Ovary (tissue), 3 donors: Measurements from ENCODE around the gene RPUSD2.

Source experiments
- EP300 ChIP-seq: sonication (generic); formaldehyde crosslinking; IDR thresholded peaks from one replicate; pipeline ENCODE4 v1.6.1; 2017; ENCODE audit warnings: antibody characterized with exemption
- POLR2A ChIP-seq: fragments of 450-650 bp; IDR thresholded peaks from one replicate; pipeline ENCODE4 v1.6.1; 2017; ENCODE audit warnings: antibody characterized with exemption, mild to moderate bottlenecking, moderate library complexity
- TF ChIP-seq, protein P1 (sequence below), 3 donors: fragments of 450-650 bp in 2 of 3; fragments of 200-600 bp in 1 of 3; IDR thresholded peaks; one replicate each; pipeline versions ENCODE4 v1.5.1 to v1.8.0; 2016 to 2022; ENCODE audit warnings: antibody characterized with exemption in 3 of 3, mild to moderate bottlenecking in 1 of 3
- donor health status: DM: no; HTN: no; CAD: no.

DNA sequence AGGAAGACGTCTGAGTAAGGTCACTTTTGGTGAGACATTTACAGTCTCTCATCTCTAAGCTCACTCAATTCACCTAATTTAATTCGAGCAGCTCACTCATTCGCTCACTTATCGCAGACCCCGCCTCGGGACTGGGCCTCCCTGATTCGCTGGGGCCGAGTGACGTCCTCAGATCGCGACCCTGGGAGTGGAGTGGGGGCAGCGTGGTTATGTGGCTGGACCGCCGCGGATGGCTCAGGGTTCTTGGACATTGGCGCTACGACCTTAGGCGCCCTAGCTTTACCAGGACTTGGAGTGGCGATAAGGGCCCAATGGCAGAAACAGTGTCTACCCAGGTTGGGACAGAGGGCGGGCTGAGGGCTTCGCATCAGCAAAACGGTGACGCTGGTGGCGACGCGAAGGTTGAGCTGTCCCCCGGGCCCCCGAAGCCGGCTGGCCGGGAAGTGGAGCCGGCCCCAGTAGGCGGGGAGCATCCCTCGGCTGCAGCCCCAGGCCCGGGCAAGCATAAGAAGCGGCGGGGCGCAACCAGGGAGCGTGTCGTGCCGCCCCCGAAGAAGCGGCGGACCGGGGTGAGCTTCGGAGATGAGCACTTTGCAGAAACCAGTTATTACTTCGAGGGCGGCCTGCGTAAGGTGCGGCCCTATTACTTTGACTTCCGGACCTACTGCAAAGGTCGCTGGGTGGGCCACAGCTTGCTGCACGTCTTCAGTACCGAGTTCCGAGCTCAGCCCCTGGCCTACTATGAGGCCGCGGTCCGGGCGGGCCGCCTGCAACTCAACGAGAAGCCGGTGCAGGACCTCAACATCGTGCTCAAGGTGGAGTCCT is at the start of gene RPUSD2:
- TF ChIP-seq POLR2A: peak; percentile 90
- TF ChIP-seq, protein P1, sequence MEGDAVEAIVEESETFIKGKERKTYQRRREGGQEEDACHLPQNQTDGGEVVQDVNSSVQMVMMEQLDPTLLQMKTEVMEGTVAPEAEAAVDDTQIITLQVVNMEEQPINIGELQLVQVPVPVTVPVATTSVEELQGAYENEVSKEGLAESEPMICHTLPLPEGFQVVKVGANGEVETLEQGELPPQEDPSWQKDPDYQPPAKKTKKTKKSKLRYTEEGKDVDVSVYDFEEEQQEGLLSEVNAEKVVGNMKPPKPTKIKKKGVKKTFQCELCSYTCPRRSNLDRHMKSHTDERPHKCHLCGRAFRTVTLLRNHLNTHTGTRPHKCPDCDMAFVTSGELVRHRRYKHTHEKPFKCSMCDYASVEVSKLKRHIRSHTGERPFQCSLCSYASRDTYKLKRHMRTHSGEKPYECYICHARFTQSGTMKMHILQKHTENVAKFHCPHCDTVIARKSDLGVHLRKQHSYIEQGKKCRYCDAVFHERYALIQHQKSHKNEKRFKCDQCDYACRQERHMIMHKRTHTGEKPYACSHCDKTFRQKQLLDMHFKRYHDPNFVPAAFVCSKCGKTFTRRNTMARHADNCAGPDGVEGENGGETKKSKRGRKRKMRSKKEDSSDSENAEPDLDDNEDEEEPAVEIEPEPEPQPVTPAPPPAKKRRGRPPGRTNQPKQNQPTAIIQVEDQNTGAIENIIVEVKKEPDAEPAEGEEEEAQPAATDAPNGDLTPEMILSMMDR (IDR thresholded peaks at IDR 0.05): no peak
- TF ChIP-seq EP300: no peak
